ENCODE results near the gene HIGD1A. TPM values are rescaled to one million over a fixed set of nuclear protein-coding genes. Genes with fewer than 3 reads are reported as not detected.

Gene HIGD1A
- 66.7 TPM for polyA plus RNA-seq

DNA sequence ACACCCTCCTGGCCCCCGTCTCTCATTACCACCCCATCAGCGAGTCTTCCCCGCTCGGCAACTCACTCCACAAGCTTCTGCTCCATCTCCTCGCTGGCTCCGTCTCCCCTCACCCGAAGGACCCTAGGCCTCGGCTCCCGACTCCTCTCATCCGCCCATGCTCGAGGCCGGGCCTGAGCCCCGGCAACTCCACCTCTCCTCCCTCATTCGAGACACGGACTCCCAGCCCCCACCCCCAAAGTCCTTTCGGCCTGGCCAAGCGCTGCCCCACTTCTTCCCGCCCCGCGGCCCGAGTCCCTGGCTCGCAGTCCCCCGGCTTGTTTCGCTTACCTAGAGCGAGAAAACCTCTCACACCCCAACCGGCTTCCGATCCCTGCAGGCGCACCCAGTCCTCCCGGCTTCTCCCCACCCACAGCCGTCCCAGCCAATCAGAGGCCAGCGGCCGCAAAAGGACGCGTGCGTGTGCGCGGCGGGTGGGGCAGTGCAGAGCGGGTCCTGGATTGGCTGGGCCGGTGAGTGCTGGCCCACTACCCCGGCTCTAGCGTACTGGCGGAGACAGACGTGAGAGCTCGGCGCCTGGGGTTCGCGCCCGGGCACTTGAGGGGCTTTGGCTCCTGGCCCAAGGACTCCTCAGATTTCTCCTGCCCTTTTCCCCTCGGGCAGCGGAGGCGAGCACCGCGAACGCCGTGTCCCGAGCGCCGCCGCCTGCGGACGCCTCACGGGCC is at the start of gene HIGD1A:
HIGD1A (minus strand) TSS at position 385 of the 725 bp plus-strand sequence. CDS start 10,237 bp downstream, outside the sequence.
- peaks cover 9% of the 10 kb centered on the region for H3K27me3 Mint-ChIP-seq
- H3K36me3 Mint-ChIP-seq, result no peaks in the 10 kb centered on the region
- peak within 1 kb of the TSS; percentile 92 to 99 (median 97) for H3K4me3 Mint-ChIP-seq
- H3K27ac Mint-ChIP-seq, result peak within 1 kb of the TSS; percentile 90 to 95 (median 91)
- H3K4me1 Mint-ChIP-seq, result peaks cover 26 to 36% (median 34%) of the 10 kb centered on the region in 3 donors
- H3K9me3 Mint-ChIP-seq, result no peaks in the 10 kb centered on the region

GRCh38 chr3:42853739-42854302 is 49.5 kb upstream of the HIGD1A start:
- H3K27ac Mint-ChIP-seq, result no peak overlapping the region
- H3K4me3 Mint-ChIP-seq, result no peak overlapping the region
- H3K36me3 Mint-ChIP-seq, result peaks cover 3% of the 10 kb centered on the region
- H3K9me3 Mint-ChIP-seq, result no peaks in the 10 kb centered on the region
- peaks cover 6% of the 10 kb centered on the region for H3K27me3 Mint-ChIP-seq
- peaks cover 6 to 14% (median 7%) of the 10 kb centered on the region in 3 donors for H3K4me1 Mint-ChIP-seq

DNA sequence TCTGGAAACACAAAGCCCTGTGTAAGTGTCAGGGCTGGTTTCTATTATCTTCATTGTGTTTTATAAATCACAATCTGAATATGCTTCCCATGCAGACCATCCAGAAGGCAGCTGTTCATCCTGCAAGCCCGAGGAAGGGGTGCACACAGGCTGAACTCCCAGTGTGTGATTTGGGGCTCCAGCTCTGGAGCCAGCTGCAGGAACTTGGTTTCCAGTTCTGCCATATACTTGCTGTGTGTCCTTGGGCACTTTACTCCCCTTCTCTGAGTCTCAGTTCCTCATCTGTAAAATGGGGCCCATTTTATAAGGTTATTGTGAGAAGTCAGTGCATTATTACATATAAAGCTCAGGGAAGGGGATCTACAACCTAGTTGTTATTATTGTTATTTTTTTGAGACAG is 48.8 kb upstream of the HIGD1A start:
- Mint-ChIP-seq H3K9me3 (no peaks in the 10 kb centered on the region), H3K4me3 (no peak overlapping the region), H3K27ac (no peak overlapping the region), H3K36me3 (peaks cover 2% of the 10 kb centered on the region), H3K27me3 (peaks cover 4% of the 10 kb centered on the region), H3K4me1 (peaks cover 6 to 18% (median 7%) of the 10 kb centered on the region in 3 donors)

GRCh38 chr3:42852441-42852840 is 48.2 kb upstream of the HIGD1A start:
- peaks cover 10 to 24% (median 11%) of the 10 kb centered on the region in 3 donors for H3K4me1 Mint-ChIP-seq
- H3K4me3 Mint-ChIP-seq, result no peak overlapping the region
- peaks cover 2% of the 10 kb centered on the region for H3K36me3 Mint-ChIP-seq
- H3K27ac Mint-ChIP-seq, result no peak overlapping the region
- H3K9me3 Mint-ChIP-seq, result no peaks in the 10 kb centered on the region
- H3K27me3 Mint-ChIP-seq, result peaks cover 4% of the 10 kb centered on the region

GRCh38 chr3:42851228-42851834 is 47.0 kb upstream of the HIGD1A start:
- Mint-ChIP-seq H3K4me3 (no peak overlapping the region), H3K36me3 (peaks cover 2% of the 10 kb centered on the region), H3K27me3 (no peaks in the 10 kb centered on the region), H3K4me1 (peaks cover 19 to 30% (median 19%) of the 10 kb centered on the region in 3 donors), H3K9me3 (no peaks in the 10 kb centered on the region), H3K27ac (no peak overlapping the region)

DNA sequence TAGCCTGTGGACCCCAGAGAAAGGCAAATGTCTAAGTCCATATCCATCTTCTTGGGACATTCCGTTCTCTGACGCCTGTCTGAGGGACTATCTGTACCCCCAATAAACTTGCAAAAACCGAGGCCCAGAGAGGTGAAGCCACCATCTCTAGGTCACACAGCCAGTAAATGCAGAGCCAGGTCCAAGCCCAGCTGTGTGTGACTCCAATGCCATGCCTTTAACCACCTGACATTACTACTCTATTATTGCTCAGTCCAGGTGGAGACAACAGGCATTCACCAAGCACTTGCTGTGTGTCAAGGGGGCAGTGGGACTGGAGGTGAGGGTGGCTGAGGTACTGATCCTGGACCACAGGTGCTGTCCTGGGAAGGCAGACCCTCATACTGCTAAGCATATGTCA is 46.0 kb upstream of the HIGD1A start:
- Mint-ChIP-seq H3K27me3 (no peaks in the 10 kb centered on the region), H3K9me3 (peaks cover 0 to 2% (median 0%) of the 10 kb centered on the region in 3 donors)

DNA sequence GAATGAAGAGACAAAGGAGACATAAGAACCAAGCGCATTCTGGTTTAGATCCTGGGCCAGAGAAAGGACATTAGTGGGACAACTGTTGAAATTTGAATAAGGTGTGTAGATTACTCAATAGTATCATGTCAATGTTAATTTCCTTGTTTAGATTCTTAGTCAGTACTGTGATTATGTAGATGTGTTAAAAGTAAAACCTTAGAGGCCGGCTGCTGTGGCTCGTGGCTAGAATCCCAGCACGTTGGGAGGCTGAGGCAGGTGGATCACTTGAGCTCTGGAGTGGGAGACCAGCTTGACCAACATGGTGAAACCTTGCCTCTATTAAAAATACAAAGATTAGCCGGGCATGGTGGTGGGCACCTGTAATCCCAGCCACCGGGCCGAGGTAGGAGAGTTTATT is 44.7 kb upstream of the HIGD1A start:
- Mint-ChIP-seq H3K4me3 (no peak overlapping the region), H3K4me1 (peaks cover 15 to 26% (median 18%) of the 10 kb centered on the region in 3 donors), H3K36me3 (peaks cover under 1% of the 10 kb centered on the region), H3K27ac (peak overlapping the region in 1 of 3 donors; percentile 5), H3K27me3 (no peaks in the 10 kb centered on the region), H3K9me3 (peaks cover 0 to 2% (median 0%) of the 10 kb centered on the region in 3 donors)

More for the DNA sequence above, 46.0 kb upstream of the HIGD1A start:
- no peak overlapping the region for H3K4me3 Mint-ChIP-seq
- peaks cover 16 to 28% (median 19%) of the 10 kb centered on the region in 3 donors for H3K4me1 Mint-ChIP-seq
- H3K36me3 Mint-ChIP-seq, result no peaks in the 10 kb centered on the region
- no peak overlapping the region for H3K27ac Mint-ChIP-seq

DNA sequence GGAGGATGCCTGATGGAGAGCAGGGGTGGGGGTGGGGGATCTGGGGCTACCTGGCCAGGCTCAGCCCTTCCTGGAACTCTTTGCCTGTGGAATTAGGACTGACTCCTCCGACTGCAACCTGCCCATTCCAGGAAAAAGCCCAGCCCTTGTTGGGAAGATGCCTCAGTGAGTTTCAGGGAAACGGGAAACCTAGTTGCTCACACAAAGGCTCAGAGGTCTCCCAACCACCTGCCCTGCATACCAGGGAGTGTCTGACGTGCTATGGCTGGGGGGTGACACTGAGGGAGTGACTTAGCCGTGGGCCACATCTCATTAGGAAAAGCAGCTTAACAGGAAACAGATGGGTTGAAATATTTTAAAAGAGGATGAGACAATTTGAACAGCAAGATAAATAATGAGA is 43.4 kb upstream of the HIGD1A start:
- Mint-ChIP-seq H3K36me3 (peaks cover 2% of the 10 kb centered on the region), H3K9me3 (peaks cover 0 to 2% (median 0%) of the 10 kb centered on the region in 3 donors), H3K4me3 (peak overlapping the region in 2 of 4 donors; percentile 83 to 92), H3K27ac (peak overlapping the region in 2 of 3 donors; percentile 48 to 86), H3K4me1 (peaks cover 15 to 26% (median 18%) of the 10 kb centered on the region in 3 donors), H3K27me3 (no peaks in the 10 kb centered on the region)

GRCh38 chr3:42846685-42847522 is 42.6 kb upstream of the HIGD1A start:
- H3K27me3 Mint-ChIP-seq, result no peaks in the 10 kb centered on the region
- peaks cover 0 to 2% (median 0%) of the 10 kb centered on the region in 3 donors for H3K9me3 Mint-ChIP-seq
- peak overlapping the region; percentile 36 to 86 (median 48) for H3K27ac Mint-ChIP-seq
- H3K4me1 Mint-ChIP-seq, result peaks cover 15 to 26% (median 18%) of the 10 kb centered on the region in 3 donors
- peaks cover 2% of the 10 kb centered on the region for H3K36me3 Mint-ChIP-seq
- H3K4me3 Mint-ChIP-seq, result peak overlapping the region in 3 of 4 donors; percentile 7 to 92 (median 86)

- no peaks in the 10 kb centered on the region for H3K27me3 Mint-ChIP-seq
- H3K27ac Mint-ChIP-seq, result no peak overlapping the region
- H3K4me3 Mint-ChIP-seq, result no peak overlapping the region
- peaks cover 2% of the 10 kb centered on the region for H3K36me3 Mint-ChIP-seq
- peaks cover 19 to 28% (median 20%) of the 10 kb centered on the region in 3 donors for H3K4me1 Mint-ChIP-seq
- peaks cover 0 to 4% (median 0%) of the 10 kb centered on the region in 3 donors for H3K9me3 Mint-ChIP-seq
Observed at GRCh38 chr3:42844815-42845214, 40.5 kb upstream of the HIGD1A start.

DNA sequence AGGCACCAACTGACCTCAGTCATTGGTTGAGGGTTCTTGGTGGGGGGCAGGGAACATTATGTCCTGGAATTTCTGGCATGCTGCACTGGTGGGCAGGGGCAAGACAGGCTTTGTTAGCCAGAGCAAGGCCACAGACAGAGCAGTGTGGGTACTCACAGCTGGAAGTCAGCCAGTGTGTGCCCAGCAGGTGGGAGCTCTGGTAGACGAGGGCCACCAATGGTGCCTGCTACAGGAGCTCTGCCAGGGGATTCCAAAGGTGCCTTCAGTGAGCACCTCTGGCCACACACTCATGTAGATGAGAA is 40.1 kb upstream of the HIGD1A start:
- no peak overlapping the region for H3K4me3 Mint-ChIP-seq
- H3K9me3 Mint-ChIP-seq, result peaks cover 0 to 4% (median 0%) of the 10 kb centered on the region in 3 donors
- H3K36me3 Mint-ChIP-seq, result peaks cover 2% of the 10 kb centered on the region
- no peak overlapping the region for H3K27ac Mint-ChIP-seq
- peaks cover 23 to 31% (median 23%) of the 10 kb centered on the region in 3 donors for H3K4me1 Mint-ChIP-seq
- H3K27me3 Mint-ChIP-seq, result peaks cover 2% of the 10 kb centered on the region

DNA sequence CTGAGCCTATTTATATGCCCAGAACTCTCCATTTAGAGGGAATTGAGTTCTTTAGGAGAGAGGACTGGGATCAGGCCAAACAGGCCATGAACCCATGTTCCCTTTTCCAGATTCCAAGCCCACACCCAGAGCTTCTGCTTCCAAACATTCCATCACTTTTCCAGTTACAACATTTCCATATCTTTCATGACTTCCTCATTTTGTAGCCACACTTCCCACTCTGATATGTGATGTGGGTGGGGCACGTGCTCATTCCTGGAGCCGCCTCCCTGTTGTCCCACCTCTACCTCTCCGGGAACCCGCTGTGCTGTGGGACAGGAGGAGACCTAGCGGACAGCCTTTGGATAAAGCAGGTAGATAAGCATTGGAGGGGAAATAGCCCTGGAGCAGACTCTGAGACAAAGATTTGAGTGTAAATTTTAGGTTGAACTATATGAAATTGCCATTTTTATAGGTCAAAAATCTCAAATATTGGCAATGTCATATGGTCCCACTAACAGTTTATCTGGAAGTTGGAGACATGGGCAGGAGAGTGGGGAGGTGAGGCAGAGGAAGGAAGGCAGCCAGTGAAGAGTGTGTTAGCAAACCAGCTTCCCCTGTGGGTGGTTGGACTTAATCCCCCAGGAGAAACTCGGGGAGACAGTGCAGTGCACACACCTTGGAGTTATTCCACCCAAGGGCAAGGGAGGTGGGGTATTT is 39.6 kb upstream of the HIGD1A start:
- Mint-ChIP-seq H3K27me3 (peaks cover 2% of the 10 kb centered on the region), H3K9me3 (peaks cover 0 to 4% (median 0%) of the 10 kb centered on the region in 3 donors), H3K4me3 (no peak overlapping the region), H3K4me1 (peaks cover 24 to 28% (median 24%) of the 10 kb centered on the region in 3 donors), H3K36me3 (peaks cover 2% of the 10 kb centered on the region), H3K27ac (peak overlapping the region in 1 of 3 donors; percentile 68)

DNA sequence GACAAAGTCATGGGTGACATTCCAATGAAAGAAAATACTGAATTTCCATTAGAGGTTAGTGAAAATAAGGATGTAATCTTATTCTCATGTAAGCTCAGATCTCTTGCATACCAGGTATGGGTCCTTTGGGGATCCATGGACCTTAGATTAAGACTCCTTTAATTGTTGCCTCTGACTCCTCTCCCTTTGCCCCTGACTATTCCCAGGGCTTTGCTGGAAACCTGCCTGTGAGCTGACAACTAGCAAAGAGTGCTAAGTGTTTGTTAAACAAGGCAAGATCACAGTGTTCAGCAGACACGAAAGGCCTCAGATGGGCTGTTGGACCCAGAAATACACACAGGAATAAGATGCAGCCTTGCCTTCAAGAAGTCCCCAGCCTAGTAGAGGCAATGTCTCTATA is 37.0 kb upstream of the HIGD1A start:
- Mint-ChIP-seq H3K36me3 (peaks cover 2% of the 10 kb centered on the region), H3K4me1 (peaks cover 6 to 10% (median 8%) of the 10 kb centered on the region in 3 donors), H3K4me3 (no peak overlapping the region), H3K27me3 (peaks cover 2% of the 10 kb centered on the region), H3K27ac (no peak overlapping the region), H3K9me3 (peaks cover 0 to 4% (median 0%) of the 10 kb centered on the region in 3 donors)

DNA sequence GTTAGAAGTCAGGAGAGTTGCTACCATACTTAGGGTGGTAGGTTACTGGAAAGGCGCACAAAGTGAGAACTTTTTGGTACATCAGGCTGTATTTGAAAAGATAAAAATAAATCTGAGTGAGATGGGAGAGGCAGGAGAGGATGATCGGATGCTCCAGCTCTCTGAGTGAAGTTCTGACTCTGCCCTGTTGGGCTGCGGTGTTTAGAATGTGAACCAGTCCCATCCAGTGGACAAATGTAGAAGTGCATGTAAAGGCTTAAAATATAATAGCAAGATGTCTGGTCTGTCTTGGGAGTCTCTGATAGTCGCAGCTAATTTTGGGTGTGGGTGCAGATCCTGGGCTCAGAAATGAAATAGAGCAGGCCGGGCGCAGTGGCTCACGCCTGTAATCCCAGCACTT is 35.3 kb upstream of the HIGD1A start:
- H3K27ac Mint-ChIP-seq, result peak overlapping the region in 1 of 3 donors; percentile 80
- H3K9me3 Mint-ChIP-seq, result peaks cover 0 to 2% (median 0%) of the 10 kb centered on the region in 3 donors
- H3K36me3 Mint-ChIP-seq, result peaks cover 2% of the 10 kb centered on the region
- peaks cover 6 to 10% (median 7%) of the 10 kb centered on the region in 3 donors for H3K4me1 Mint-ChIP-seq
- peak overlapping the region; percentile 30 to 79 (median 73) for H3K4me3 Mint-ChIP-seq
- peaks cover 2% of the 10 kb centered on the region for H3K27me3 Mint-ChIP-seq
